Glutamatergic neuron (in vitro differentiated cells): ENCODE data around the gene FOXL1. TPM values are rescaled to one million over a fixed set of nuclear protein-coding genes. Genes with fewer than 3 reads are reported as not detected.

Source experiments
- DNase-seq: peaks from one replicate; pipeline ENCODE4 v3.0.0; 2022
- H3K27ac Mint-ChIP-seq: one replicate; pipeline ENCODE4 v1.8.0; 2020; ENCODE audit warnings: mild to moderate bottlenecking, mixed read lengths, inconsistent platforms; ENCODE audit not compliant: unreplicated experiment
- H3K27me3 Mint-ChIP-seq: one replicate; pipeline ENCODE4 v1.8.0; 2020; ENCODE audit warnings: mild to moderate bottlenecking, moderate library complexity, mixed read lengths, inconsistent platforms; ENCODE audit not compliant: unreplicated experiment
- H3K36me3 Mint-ChIP-seq: one replicate; pipeline ENCODE4 v1.8.0; 2020; ENCODE audit warnings: mild to moderate bottlenecking, mixed read lengths, inconsistent platforms; ENCODE audit not compliant: unreplicated experiment
- H3K4me1 Mint-ChIP-seq: one replicate; pipeline ENCODE4 v1.8.0; 2020; ENCODE audit warnings: mild to moderate bottlenecking, low read depth, mixed read lengths, inconsistent platforms; ENCODE audit not compliant: unreplicated experiment
- H3K4me3 Mint-ChIP-seq: one replicate; pipeline ENCODE4 v1.8.0; 2020; ENCODE audit warnings: mild to moderate bottlenecking, mixed read lengths, inconsistent platforms; ENCODE audit not compliant: unreplicated experiment
- H3K9me3 Mint-ChIP-seq: one replicate; pipeline ENCODE4 v1.8.0; 2020; ENCODE audit warnings: mild to moderate bottlenecking, moderate library complexity, mixed read lengths, inconsistent platforms; ENCODE audit not compliant: unreplicated experiment
- CTCF ChIP-seq: fragments of 200-600 bp; sonication (generic); IDR thresholded peaks from one replicate; pipeline ENCODE4 v1.5.0; 2021; ENCODE audit not compliant: partially characterized antibody, unreplicated experiment
- total RNA-seq: library from RNA; stranded (reverse); fragmentation: NEBNext Ultra II Directional; extraction: Animal tissue kit (Norgen Biotek cat#: 25700); gene quantifications from one replicate; pipeline ENCODE4 v1.2.1, GENCODE V29; 2021; ENCODE audit not compliant: unreplicated experiment

Gene FOXL1
- total RNA-seq, 1 donor from 2014 or later = not detected

GRCh38 chr16:86604436-86605193 lies 26.3 kb downstream of the FOXL1 start:
- Mint-ChIP-seq H3K36me3 (no peaks in the 10 kb centered on the region), H3K9me3 (peaks cover 1% of the 10 kb centered on the region), H3K4me1 (peaks cover 5% of the 10 kb centered on the region), H3K4me3 (no peak overlapping the region), H3K27ac (no peak overlapping the region), H3K27me3 (peaks cover 2% of the 10 kb centered on the region)
- no peak for TF ChIP-seq CTCF
- no peak for DNase-seq

- H3K4me3 Mint-ChIP-seq = no peak overlapping the region
- H3K4me1 Mint-ChIP-seq = peaks cover 5% of the 10 kb centered on the region
- H3K27me3 Mint-ChIP-seq = peaks cover 2% of the 10 kb centered on the region
- DNase-seq = no peak
- no peak overlapping the region for H3K27ac Mint-ChIP-seq
- no peak for TF ChIP-seq CTCF
- H3K36me3 Mint-ChIP-seq = no peaks in the 10 kb centered on the region
- H3K9me3 Mint-ChIP-seq = peaks cover 1% of the 10 kb centered on the region
Observed at GRCh38 chr16:86605950-86606349, 27.6 kb downstream of the FOXL1 start.

- peaks cover 4% of the 10 kb centered on the region for H3K4me1 Mint-ChIP-seq
- H3K4me3 Mint-ChIP-seq = no peak overlapping the region
- TF ChIP-seq CTCF = no peak
- no peaks in the 10 kb centered on the region for H3K36me3 Mint-ChIP-seq
- peaks cover 1% of the 10 kb centered on the region for H3K9me3 Mint-ChIP-seq
- H3K27ac Mint-ChIP-seq = no peak overlapping the region
- no peak for DNase-seq
- H3K27me3 Mint-ChIP-seq = no peaks in the 10 kb centered on the region
Observed at GRCh38 chr16:86608301-86608747, 30.0 kb downstream of the FOXL1 start.

GRCh38 chr16:86609115-86609514 lies 30.8 kb downstream of the FOXL1 start:
- DNase-seq = no peak
- Mint-ChIP-seq H3K27me3 (peaks cover 2% of the 10 kb centered on the region), H3K36me3 (no peaks in the 10 kb centered on the region), H3K4me1 (peaks cover 4% of the 10 kb centered on the region), H3K9me3 (peaks cover under 1% of the 10 kb centered on the region), H3K4me3 (no peak overlapping the region), H3K27ac (no peak overlapping the region)
- no peak for TF ChIP-seq CTCF

GRCh38 chr16:86609661-86610060 lies 31.3 kb downstream of the FOXL1 start:
- Mint-ChIP-seq H3K27me3 (peaks cover 2% of the 10 kb centered on the region), H3K9me3 (no peaks in the 10 kb centered on the region), H3K4me3 (no peak overlapping the region), H3K36me3 (no peaks in the 10 kb centered on the region), H3K27ac (no peak overlapping the region), H3K4me1 (peaks cover 4% of the 10 kb centered on the region)
- no peak for TF ChIP-seq CTCF
- DNase-seq = no peak
